Bronchial epithelial cell (primary cell): ENCODE measurements around the gene CLDN15. TPM values are rescaled to one million over a fixed set of nuclear protein-coding genes. Genes with fewer than 3 reads are reported as not detected.

Source experiments
- DNase-seq: peaks from one replicate; pipeline ENCODE4 v3.0.0-alpha.2; 2010; ENCODE audit warnings: low read depth
- FAIRE-seq: peaks from 2 replicates; lab custom pipeline; 2011; peaks lifted over from hg19 to GRCh38; lab: Jason Lieb, UNC
- H3K27me3 ChIP-seq: 2 replicates; pipeline ENCODE4 v1.5.1; 2011; ENCODE audit warnings: low read length; ENCODE audit not compliant: control insufficient read depth, insufficient read depth
- H3K36me3 ChIP-seq: 2 replicates; pipeline ENCODE4 v1.5.1; 2011; ENCODE audit warnings: low read length; ENCODE audit not compliant: control insufficient read depth, insufficient read depth
- H3K4me3 ChIP-seq: 2 replicates; pipeline ENCODE4 v1.5.1; 2011; ENCODE audit warnings: mild to moderate bottlenecking, low read depth, low read length, control low read depth
- CTCF ChIP-seq: IDR thresholded peaks from 2 replicates; pipeline ENCODE4 v1.5.1; 2011; ENCODE audit warnings: mild to moderate bottlenecking, moderate library complexity, low read length, control low read depth, inconsistent platforms; ENCODE audit not compliant: insufficient read depth, severe bottlenecking
- total RNA-seq: library from RNA; depleted of rRNA; stranded (reverse); fragments of >200 nt; gene quantifications from 2 replicates; pipeline ENCODE4 v1.2.1, GENCODE V29; 2014

CLDN15 gene
- total RNA-seq, 1 donor from 2014 or later, result 2.1 TPM

DNA sequence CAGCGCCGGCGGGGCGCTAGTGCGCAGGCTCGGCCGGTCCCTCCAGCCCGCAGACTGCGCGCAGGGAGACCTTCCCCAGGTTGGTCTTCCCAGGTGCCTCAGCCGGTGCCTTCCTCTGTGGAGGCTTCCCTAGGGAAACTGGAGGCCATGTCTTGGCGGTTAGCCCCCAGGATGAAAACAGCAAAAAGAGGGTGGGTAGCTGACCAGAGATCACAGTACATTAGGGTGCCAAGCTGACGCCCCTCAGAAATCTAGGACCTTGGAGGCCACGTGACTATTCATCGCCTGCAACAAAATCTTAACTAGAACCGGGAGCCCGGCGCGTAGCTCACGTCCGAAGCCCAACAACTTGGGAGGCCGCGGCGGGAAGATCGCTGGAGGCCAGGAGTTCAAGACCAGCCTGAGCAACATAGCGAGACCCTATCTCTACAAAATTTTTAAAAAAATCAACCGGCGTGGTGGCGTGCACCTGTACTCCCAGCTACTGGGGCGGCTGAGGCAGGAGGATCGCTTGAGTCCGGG is 7.6 kb upstream of the CLDN15 start:
- FAIRE-seq (no peak), DNase-seq (no peak)
- H3K36me3 ChIP-seq, result peaks cover 12% of the 10 kb centered on the region
- no peaks in the 10 kb centered on the region for H3K27me3 ChIP-seq
- H3K4me3 ChIP-seq, result peak overlapping the region; percentile 88
- no peak for TF ChIP-seq CTCF

GRCh38 chr7:101244375-101245146 is 7.0 kb upstream of the CLDN15 start, which contains the start of gene FIS1:
TSS of gene FIS1 (minus strand) at chr7:101245081. CDS start at chr7:101245004, 77 bp downstream.
- no peak for FAIRE-seq
- peak within 1 kb of the TSS; percentile 88 for H3K4me3 ChIP-seq

GRCh38 chr7:101243646-101244374 is 6.2 kb upstream of the CLDN15 start:
- Histone ChIP-seq H3K36me3 (peaks cover 19% of the 10 kb centered on the region), H3K27me3 (no peaks in the 10 kb centered on the region), H3K4me3 (peak overlapping the region; percentile 88)
- FAIRE-seq (no peak), DNase-seq (no peak)
- no peak for TF ChIP-seq CTCF

More at GRCh38 chr7:101244375-101245146, 7.0 kb upstream of the CLDN15 start, which contains the start of gene FIS1:
- DNase-seq, result peak; percentile 78
- Histone ChIP-seq H3K36me3 (peaks cover 16% of the 10 kb centered on the region), H3K27me3 (no peaks in the 10 kb centered on the region)
- TF ChIP-seq CTCF, result peak; percentile 89

GRCh38 chr7:101241443-101242349 is 4.1 kb upstream of the CLDN15 start:
- peak; percentile 56 for DNase-seq
- TF ChIP-seq CTCF, result no peak
- H3K4me3 ChIP-seq, result no peak overlapping the region
- FAIRE-seq, result no peak
- H3K27me3 ChIP-seq, result no peaks in the 10 kb centered on the region
- H3K36me3 ChIP-seq, result peaks cover 29% of the 10 kb centered on the region

GRCh38 chr7:101241015-101241363 is 3.4 kb upstream of the CLDN15 start:
- Histone ChIP-seq H3K27me3 (no peaks in the 10 kb centered on the region), H3K4me3 (no peak overlapping the region), H3K36me3 (peaks cover 32% of the 10 kb centered on the region)
- TF ChIP-seq CTCF, result no peak
- DNase-seq (no peak), FAIRE-seq (no peak)
